GM19351 (cell line): Measurements from ENCODE around the gene PPP1R12B.
A peak's percentile ranks its signal among the peaks of the same experiment; 100 is the strongest.
"Not testable (repeated sequence)": the region's sequence is repeated elsewhere in the genome, so short reads cannot be mapped to it uniquely, and the experiment has no call there.

Source experiments
- ATAC-seq: cut with Tn5 transposase; IDR thresholded peaks from one replicate; pipeline ENCODE4 v1.9.1; 2021; ENCODE audit warnings: mild to moderate bottlenecking, moderate library complexity; ENCODE audit not compliant: unreplicated experiment

Gene PPP1R12B

GRCh38 chr1:202473266-202474045 is 125.0 kb downstream of the PPP1R12B start:
- ATAC-seq, result not testable (repeated sequence)

DNA sequence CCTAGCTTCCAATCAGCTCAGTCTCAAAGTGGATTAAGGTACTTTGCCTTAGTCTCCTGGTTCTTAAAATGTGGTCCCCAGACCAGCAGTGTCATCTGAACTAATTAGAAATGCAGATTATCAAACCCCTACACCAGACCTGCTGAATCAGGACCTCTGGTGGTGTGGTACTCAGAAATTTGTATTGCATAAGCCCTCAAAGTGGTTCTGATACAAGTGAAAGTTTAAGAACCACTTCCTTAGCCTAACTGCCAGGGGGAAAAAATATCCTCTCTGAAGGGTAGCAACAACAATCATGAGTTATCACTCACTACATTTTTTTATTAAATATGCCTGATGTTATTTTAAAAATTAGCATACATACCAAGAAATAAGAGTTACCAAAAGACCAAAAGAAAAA is 131.2 kb downstream of the PPP1R12B start:
- ATAC-seq, result not testable (repeated sequence)

GRCh38 chr1:202480640-202481039 is 132.1 kb downstream of the PPP1R12B start:
- not testable (repeated sequence) for ATAC-seq

- ATAC-seq, result not testable (repeated sequence)
Observed at GRCh38 chr1:202483362-202483761, 134.9 kb downstream of the PPP1R12B start.

DNA sequence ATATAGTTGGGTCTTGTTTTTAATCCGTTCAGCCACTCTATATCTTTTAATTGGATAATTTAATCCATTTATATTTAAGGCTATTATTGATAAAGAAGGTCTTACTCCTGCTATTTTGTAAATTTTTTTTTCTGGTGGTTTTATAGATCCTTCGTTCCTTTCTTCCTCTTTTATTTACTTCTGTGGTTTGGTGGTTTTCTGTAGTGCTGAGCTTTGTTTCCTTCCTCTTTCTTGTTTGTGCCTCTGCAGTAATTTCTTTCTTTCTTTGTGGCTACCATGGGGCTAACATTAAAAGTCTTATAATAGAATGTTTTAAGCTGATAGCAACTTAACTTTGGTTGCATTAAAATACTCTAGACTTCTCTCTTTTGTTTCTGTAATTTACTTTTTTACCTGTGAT is 135.5 kb downstream of the PPP1R12B start:
- ATAC-seq, result not testable (repeated sequence)

GRCh38 chr1:202484820-202485219 is 136.3 kb downstream of the PPP1R12B start:
- not testable (repeated sequence) for ATAC-seq

- peak; percentile 77 for ATAC-seq
Observed at GRCh38 chr1:202488178-202488649, 139.7 kb downstream of the PPP1R12B start.

DNA sequence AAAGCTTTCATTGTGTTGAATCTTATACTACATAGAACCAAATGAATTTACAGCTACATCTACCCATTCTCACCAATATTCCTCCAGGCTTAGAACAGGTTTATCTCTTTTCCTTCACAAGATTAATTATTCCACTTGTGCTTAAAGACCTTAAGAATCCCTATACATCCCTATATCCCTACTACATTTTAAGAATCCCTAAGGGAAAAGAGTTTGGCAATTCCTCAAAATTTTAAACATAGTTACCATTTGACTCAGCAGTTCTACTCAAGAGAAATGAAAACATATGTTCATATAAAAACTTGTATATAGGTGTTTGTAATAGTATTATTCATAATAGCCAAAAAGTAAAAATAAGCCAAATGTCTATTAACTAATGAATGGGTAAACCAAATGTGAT is 140.6 kb downstream of the PPP1R12B start:
- not testable (repeated sequence) for ATAC-seq

- not testable (repeated sequence) for ATAC-seq
Observed at GRCh38 chr1:202493112-202493511, 144.6 kb downstream of the PPP1R12B start.

- no peak for ATAC-seq
Observed at GRCh38 chr1:202498542-202498941, 150.0 kb downstream of the PPP1R12B start.

DNA sequence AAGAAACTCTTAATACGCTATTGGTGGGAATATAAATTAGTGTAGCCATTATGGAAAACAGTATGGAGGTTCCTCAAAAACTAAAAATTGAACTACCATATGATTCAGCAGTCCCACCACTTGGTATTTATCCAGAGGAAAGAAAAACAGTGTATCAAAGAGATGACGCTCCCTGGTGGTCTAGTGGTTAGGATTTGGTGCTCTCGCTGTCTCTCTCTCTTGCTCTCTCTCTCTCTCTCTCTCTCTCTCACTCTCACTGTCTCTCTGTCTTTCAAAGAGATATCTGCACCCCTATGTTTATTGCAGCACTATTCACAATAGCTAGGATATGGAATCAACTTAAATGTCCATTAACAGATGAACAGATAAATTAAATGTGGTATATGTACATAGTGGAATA is 151.5 kb downstream of the PPP1R12B start:
- ATAC-seq, result not testable (repeated sequence)

DNA sequence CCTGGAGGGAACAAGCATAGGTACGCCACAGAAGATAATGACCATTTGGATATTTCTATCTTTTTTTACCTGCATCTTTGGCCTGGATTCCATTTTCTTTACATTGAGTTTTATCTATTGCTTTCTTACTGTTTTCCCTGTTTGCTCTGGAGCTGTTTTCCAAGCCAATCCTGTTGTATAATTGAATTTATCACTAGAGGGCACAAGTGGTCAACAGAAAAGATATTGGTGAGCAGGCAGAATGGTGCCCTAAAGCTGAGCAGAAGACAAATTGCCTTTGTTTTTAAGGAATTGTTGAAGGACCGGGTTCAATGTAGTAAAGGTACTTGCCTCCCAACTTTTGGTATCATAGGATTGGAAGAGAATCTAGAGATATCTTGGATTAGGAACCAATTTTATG is 152.8 kb downstream of the PPP1R12B start:
- no peak for ATAC-seq

DNA sequence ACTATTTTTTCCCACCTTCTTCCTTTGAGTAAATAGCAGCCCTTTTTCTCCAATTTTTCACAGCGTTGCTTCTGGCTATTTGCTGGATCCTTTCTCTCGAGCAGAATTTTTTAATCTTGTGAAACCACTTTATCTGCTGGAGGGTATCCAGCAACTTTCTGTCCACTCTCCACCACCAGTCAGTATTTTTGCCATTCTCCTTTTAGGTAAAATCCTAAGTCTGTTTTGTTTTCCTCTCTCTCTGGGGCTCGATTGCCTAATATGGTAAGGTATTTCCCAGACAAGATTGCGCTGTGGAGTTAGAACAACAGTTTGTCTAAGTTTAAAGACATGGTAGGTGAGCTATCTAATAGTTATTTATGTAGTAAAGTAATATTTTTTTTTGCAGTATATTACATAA is 156.9 kb downstream of the PPP1R12B start:
- ATAC-seq, result no peak

- not testable (repeated sequence) for ATAC-seq
Observed at GRCh38 chr1:202505880-202506575, 157.5 kb downstream of the PPP1R12B start.

- ATAC-seq, result not testable (repeated sequence)
Observed at GRCh38 chr1:202508863-202509262, 160.4 kb downstream of the PPP1R12B start.

DNA sequence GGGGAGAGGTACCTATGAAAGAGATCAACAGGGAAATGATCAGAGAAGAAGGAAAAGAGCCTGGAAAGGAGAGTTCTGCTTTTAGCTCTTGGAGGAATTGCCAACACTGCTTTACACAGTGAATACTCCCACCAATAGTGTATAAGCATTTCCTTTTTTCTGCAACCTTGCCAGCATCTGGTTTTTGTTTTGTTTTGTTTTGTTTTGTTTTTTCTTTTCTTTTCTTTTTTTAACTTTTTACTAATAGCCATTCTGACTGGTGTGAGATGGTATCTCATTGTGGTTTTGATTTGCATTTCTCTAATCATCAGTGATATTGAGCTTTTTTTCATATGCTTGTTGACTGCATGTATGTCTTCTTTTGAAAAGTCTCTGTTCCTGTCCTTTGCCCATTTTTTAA is 165.4 kb downstream of the PPP1R12B start:
- not testable (repeated sequence) for ATAC-seq

- ATAC-seq, result no peak
Observed at GRCh38 chr1:202516434-202516877, 168.0 kb downstream of the PPP1R12B start.

- ATAC-seq, result not testable (repeated sequence)
Observed at GRCh38 chr1:202517146-202517545, 168.6 kb downstream of the PPP1R12B start.

GRCh38 chr1:202518180-202518579 is 169.7 kb downstream of the PPP1R12B start:
- not testable (repeated sequence) for ATAC-seq

GRCh38 chr1:202518905-202519304 is 170.4 kb downstream of the PPP1R12B start:
- not testable (repeated sequence) for ATAC-seq

DNA sequence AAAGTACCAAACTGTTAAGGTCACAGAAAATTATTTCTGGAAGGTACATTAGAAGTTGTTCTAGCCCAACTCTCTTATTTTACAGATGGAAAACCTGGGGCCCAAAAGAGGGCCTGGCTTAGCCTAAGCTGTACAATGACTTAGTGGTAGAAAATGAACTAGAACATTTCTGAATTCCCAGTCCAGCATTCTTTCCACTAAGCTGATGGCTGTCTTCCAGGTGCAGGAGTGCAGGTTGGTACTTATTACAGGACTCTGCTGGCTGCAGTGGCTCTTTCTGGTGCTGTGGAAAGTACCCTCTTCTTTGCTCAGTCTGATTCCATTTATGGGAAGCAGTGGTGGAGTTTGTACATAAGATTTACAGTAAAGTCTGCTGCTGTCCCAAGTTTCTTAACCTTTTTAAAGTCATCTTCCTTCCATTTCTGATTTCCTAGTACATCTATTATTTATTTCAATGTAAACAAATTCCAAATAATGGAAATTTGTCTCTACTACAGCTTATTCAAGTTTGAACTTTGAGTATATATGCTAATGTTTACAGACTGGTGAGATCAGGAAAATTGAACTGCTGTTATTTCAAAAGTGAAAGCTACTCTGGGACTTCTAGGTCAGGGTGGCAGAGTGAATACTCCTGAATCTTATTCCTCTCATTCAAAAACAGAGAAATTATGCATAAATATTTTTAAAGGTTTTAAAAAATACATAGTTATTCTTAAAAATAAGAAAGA is 171.8 kb downstream of the PPP1R12B start:
- not testable (repeated sequence) for ATAC-seq
